HG03025 (cell line): Measurements from ENCODE around the gene MAGI2.
"Not testable (repeated sequence)": the region's sequence is repeated elsewhere in the genome, so short reads cannot be mapped to it uniquely, and the experiment has no call there.

Experiments
- ATAC-seq: cut with Tn5 transposase; IDR thresholded peaks from one replicate; pipeline ENCODE4 v1.9.1; 2021; ENCODE audit warnings: mild to moderate bottlenecking, moderate library complexity; ENCODE audit not compliant: unreplicated experiment, low FRiP score

Gene MAGI2

GRCh38 chr7:78607099-78607498 is 846.4 kb downstream of the MAGI2 start:
- no peak for ATAC-seq

GRCh38 chr7:78605119-78605518 is 848.3 kb downstream of the MAGI2 start:
- no peak for ATAC-seq

- ATAC-seq, result no peak
These were observed 851.7 kb downstream of the MAGI2 start for GRCh38 chr7:78601728-78602127.

GRCh38 chr7:78594156-78594555 is 859.3 kb downstream of the MAGI2 start:
- no peak for ATAC-seq

- no peak for ATAC-seq
These were observed 865.1 kb downstream of the MAGI2 start for GRCh38 chr7:78588393-78588792.

- no peak for ATAC-seq
These were observed 865.9 kb downstream of the MAGI2 start for GRCh38 chr7:78587443-78588044.

- ATAC-seq, result no peak
These were observed 867.5 kb downstream of the MAGI2 start for GRCh38 chr7:78585980-78586379.

- ATAC-seq, result no peak
These were observed 874.8 kb downstream of the MAGI2 start for GRCh38 chr7:78578686-78579085.

GRCh38 chr7:78577174-78577952 is 876.1 kb downstream of the MAGI2 start:
- ATAC-seq, result not testable (repeated sequence)

- ATAC-seq, result no peak
These were observed 877.2 kb downstream of the MAGI2 start for GRCh38 chr7:78576236-78576635.

- no peak for ATAC-seq
These were observed 882.2 kb downstream of the MAGI2 start for GRCh38 chr7:78571292-78571691.

- ATAC-seq, result no peak
These were observed 884.8 kb downstream of the MAGI2 start for GRCh38 chr7:78568690-78569089.

GRCh38 chr7:78567836-78568235 is 885.6 kb downstream of the MAGI2 start:
- no peak for ATAC-seq

GRCh38 chr7:78565784-78566183 is 887.7 kb downstream of the MAGI2 start:
- ATAC-seq, result no peak

- no peak for ATAC-seq
These were observed 890.3 kb downstream of the MAGI2 start for GRCh38 chr7:78563191-78563590.

- ATAC-seq, result no peak
These were observed 891.3 kb downstream of the MAGI2 start for GRCh38 chr7:78562191-78562590.

GRCh38 chr7:78558566-78558965 is 894.9 kb downstream of the MAGI2 start:
- no peak for ATAC-seq

GRCh38 chr7:78543976-78544375 is 909.5 kb downstream of the MAGI2 start:
- no peak for ATAC-seq

GRCh38 chr7:78542981-78543380 is 910.5 kb downstream of the MAGI2 start:
- no peak for ATAC-seq

- no peak for ATAC-seq
These were observed 910.9 kb downstream of the MAGI2 start for GRCh38 chr7:78542541-78542940.

- no peak for ATAC-seq
These were observed 913.6 kb downstream of the MAGI2 start for GRCh38 chr7:78539825-78540224.

GRCh38 chr7:78535655-78536054 is 917.8 kb downstream of the MAGI2 start:
- no peak for ATAC-seq
